Activated naive CD4-positive, alpha-beta T cell (primary cell): ENCODE results near the gene CNR2.
A peak's percentile ranks its signal among the peaks of the same experiment; 100 is the strongest.
"Not testable (repeated sequence)": the region's sequence is repeated elsewhere in the genome, so short reads cannot be mapped to it uniquely, and the experiment has no call there.

Experiments
- DNase-seq, 4 experiments: peaks; one replicate each; lab custom pipeline; 2025; lab: John Stamatoyannopoulos, UW

Gene CNR2

DNA sequence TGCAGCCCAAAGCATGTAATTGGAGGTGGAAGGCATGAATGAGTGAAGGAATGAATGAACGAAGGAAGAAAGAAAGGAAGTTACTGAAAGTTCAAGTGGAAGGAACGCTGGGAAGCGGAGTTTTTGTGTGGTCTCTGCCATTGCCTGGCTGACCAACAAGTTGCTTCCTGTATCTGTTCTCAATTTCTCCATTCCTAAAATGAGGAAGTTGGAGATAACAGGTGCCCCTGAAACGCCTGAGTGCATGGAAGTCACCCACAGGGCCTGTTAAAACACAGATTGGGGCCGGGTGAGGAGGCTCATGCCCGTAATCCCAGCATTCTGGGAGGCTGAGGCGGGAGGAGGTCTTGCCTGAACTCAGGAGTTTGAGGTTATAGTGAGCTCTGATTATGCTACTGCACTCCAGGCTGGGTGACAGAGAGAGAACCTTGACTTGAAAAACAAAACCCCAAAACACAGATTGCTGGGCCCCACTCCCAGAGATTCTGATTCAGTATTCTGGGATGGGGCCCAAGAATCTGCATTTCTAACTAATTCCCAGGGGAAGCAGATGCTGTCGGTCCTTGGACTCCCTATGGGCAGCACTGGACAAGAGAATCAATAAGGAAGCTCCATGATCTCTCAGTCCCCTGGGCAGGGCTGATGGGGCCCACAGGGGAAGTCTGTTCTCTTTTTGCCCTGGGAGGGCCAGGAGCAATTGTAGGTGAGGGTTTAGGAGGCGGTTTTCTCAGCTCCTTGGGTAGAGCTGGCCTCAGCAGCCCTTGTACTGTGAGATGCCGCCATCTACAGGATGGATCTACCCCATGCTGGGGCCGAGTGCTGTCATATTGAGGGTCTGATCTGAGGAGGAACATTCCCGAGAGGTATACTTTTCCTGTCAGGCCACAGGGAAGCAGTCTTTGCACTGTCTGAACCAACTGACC is 3.3 kb upstream of the CNR2 start:
- peak in 3 of 4 experiments; percentile 11 to 25 (median 23) for DNase-seq

- DNase-seq: no peak
Measured at GRCh38 chr1:23915466-23915865, 2.3 kb upstream of the CNR2 start.

DNA sequence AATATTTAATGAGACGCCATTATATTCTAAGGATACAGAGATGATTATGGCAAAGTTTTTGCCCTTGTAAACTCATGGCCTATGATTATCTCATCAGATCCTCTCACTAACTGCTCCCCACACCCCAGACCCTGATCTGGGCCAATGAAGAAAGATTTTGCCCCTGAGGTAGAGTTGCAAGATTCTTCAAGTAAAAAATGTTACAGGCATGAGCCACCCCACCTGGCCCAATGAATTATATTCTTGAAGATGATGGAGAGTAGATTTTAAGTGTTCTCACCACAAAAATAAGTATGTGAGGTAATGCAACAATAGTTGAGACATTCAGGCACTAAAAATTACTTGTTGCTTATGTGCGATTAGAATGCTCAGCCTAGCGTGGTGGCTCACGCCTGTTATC is 1.8 kb upstream of the CNR2 start:
- DNase-seq: no peak

- no peak for DNase-seq
Measured at GRCh38 chr1:23911921-23912320, 1.2 kb downstream of the CNR2 start.

- DNase-seq: no peak
Measured at GRCh38 chr1:23910553-23911246, 2.5 kb downstream of the CNR2 start.

GRCh38 chr1:23910144-23910543 is 3.0 kb downstream of the CNR2 start:
- DNase-seq: no peak

GRCh38 chr1:23909412-23909811 is 3.8 kb downstream of the CNR2 start:
- no peak for DNase-seq

DNA sequence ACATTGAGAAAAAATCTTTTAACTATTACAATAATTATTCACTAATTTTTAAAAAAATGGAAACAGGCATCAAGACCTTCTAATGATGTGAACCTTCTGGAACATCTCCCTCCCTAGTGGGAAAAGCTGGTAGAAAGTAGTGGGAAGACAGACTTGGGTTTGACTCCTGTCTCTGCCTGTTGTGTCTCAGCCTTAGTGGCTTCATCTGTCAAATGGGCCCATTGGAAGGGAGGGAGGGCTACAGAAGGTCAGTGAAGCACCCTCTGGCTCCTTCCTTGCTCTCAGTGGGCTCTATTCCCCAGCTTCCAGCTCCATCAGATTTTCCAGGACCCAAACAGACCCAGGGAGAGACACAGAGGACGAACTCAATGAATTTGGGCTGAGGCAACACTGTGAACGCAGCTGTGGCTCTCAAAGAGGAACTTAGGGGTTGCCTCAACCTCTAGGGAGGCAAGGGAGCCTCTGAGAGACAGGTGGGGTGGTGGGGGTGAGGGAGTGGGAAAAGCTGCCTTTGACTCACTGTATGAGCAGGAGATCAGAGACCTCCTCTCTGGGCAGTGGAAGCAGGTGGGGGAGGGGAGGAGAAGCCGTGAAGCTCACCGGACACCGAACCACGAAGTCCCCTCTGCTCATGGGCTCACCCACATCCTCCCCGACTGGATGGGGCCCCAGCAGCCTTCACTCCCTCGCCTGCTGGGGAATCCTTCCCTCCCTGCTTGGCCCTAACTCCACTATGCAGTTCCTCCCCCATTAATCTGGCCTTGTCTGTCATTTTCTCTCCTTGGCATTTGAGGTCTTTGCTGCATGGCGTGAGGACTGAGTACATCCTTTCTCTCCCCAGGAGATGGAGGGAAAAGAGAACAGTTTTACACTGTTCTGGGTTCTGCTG is 4.5 kb downstream of the CNR2 start:
- no peak for DNase-seq

DNA sequence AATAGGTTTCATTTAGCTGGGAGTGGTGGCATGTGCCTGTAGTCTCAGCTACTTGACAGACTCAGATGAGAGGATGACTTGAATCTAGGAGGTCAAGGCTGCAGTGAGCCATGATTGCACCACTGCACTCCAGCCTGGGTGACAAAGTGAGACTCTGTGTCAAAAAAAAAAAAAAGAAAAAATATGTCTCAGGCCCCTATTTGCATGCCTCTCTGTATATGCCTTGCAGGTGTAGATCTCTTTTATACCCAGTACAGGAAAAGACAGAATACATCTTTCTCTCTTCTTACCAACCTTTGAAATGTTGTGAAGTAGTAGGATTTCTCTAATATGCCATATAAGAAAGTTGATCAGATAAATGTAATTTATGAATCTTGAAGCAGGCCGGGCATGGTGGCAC is 6.4 kb downstream of the CNR2 start:
- DNase-seq: no peak

- no peak for DNase-seq
Measured at GRCh38 chr1:23905461-23906025, 7.6 kb downstream of the CNR2 start.

DNA sequence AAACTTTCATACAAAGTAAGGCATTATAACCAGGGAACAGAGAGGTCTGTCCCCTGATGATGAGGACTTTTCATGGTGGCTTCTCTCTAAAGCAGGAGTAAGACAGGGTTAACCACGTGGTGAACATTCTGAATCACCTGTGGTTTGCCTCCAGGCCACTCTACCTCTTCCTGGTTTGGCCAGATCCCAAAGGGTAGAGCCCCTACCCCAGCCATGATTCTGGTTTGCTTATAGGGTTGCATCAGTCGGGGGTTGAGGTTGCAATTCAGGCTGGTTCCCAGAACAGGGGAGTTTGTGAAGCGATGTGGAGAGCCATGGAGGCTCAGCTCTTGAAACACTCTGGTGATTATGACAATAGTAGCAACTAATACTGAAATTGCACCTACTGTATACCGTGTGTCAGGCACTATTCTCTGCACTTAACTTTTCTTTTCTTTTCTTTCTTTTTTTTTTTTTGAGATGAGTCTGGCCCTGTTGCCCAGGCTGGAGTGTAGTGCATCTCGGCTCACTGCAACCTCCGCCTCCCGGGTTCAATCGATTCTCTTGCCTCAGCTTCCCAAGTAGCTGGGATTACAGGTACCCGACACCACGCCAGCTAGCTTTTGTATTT is 8.3 kb downstream of the CNR2 start:
- DNase-seq: no peak

GRCh38 chr1:23903754-23904153 is 9.4 kb downstream of the CNR2 start:
- DNase-seq: no peak

DNA sequence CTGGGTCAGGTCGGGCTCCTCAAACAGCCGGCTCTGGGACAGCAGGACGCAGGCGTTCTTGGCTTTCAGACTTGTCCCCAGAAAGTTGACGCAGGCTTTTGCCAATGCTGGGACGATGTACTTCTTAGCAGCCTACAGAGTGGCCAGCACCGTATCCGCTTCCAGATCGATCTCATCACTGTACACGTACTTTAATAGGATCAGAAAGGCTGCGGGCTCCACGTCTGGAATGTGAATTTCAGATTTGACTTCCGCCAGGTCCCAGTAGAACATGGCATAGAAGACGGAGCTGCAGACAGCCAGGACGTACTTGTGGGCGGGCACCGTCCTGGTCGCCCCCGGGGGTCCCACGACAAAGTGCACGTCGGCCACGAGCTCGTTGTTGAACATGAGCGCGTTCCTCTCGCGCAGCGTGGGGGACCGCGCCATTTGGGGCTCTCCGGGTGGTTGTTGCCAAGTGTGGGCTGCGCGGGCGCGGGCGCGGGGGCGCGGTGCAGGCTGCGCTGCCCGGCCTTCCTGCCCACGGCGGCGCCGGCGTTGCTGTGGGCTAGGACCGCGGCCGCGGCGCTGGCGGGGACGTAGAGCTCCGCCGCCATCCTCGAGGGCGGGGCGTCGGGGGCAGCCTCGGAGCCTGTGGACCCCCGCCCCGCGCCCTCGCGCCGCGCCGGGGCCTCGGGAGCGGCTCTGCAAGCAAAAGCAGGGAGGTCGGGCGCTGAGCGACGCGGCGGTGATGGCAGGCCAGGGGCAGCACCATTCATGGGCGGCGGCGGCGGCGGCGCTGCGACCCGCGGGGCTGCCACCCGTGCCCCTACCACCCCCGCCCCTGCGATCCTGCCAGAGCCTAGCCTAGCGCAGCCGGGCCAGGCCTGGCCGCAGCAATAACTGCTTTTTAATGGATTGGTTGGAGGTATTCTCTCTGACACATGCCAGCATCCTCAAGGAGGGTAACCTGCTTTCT is 10.6 kb downstream of the CNR2 start:
- DNase-seq: no peak

- DNase-seq: not testable (repeated sequence)
Measured at GRCh38 chr1:23900017-23900416, 13.1 kb downstream of the CNR2 start.

- no peak for DNase-seq
Measured at GRCh38 chr1:23899070-23899469, 14.1 kb downstream of the CNR2 start.

DNA sequence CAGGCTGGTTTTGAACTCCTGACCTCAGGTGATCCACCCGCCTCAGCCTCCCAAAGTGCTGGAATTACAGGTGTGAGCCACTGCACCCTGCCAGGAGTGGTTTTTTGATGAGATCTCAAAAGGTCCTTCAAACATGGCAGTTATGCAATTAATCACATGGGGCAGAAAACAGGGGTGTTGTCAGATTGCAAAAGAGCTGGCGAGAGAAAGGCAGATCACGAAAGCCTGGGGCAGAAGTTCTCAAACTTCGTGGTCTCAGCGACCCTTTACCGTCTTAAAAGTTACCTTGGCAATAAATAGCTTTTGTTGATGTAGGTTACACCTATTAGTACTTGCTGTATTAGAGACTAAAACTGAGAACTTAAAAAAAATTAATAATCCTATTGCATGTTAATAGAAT is 16.1 kb downstream of the CNR2 start:
- no peak for DNase-seq

GRCh38 chr1:23896491-23896890 is 16.7 kb downstream of the CNR2 start:
- DNase-seq: no peak

DNA sequence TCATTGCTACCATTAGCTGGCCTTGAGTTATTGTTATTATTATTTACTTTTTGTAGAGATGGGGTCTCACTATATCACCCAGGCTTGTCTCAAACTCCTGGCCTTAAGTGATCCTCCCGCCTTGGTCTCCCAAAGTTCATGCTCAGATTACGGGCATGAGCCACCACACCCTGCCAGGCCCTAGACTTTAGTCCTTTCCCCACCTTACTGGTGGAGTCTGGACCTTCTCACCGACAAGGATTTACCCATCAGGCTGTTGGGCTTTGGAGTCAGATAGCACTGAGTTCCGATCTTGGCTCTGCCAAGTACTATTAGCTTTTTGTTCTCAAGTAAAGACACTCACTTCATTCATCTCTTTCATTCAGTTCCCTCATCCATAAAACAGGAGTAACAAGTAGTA is 17.2 kb downstream of the CNR2 start:
- DNase-seq: no peak

DNA sequence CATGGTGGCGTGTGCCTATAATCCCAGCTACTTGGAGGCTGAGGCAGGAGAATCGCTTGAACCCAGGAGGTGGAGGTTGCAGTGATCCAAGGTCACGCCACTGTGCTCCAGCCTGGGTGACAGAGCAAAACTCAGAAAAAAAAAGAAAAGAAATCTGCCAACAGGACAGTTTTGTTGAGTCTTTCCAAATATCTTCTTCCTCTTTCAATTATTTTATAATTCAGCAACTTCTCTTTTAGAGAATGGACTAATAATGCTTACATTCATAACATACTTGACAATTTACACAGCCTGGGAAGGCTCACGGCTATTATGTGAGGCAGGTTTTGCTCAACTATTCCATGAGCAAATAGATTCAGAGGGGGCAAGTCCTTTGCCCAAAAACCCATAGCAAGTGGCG is 18.1 kb downstream of the CNR2 start:
- DNase-seq: no peak

GRCh38 chr1:23889074-23889473 is 24.1 kb downstream of the CNR2 start:
- no peak for DNase-seq
